GM10266 (cell line): Measurements from ENCODE around the gene EXOC4.

ENCODE experiments used
- DNase-seq: peaks from one replicate; pipeline ENCODE4 v3.0.0; 2012; ENCODE audit errors: extremely low spot score
- CTCF ChIP-seq: IDR thresholded peaks from 2 replicates; pipeline ENCODE4 v1.5.1; 2012; ENCODE audit warnings: mild to moderate bottlenecking, low read depth; ENCODE audit not compliant: control insufficient read depth, insufficient read depth; ENCODE audit errors: missing control alignments

EXOC4 gene

GRCh38 chr7:133683182-133683454 is 430.2 kb downstream of the EXOC4 start:
- no peak for DNase-seq
- TF ChIP-seq CTCF, result no peak

DNA sequence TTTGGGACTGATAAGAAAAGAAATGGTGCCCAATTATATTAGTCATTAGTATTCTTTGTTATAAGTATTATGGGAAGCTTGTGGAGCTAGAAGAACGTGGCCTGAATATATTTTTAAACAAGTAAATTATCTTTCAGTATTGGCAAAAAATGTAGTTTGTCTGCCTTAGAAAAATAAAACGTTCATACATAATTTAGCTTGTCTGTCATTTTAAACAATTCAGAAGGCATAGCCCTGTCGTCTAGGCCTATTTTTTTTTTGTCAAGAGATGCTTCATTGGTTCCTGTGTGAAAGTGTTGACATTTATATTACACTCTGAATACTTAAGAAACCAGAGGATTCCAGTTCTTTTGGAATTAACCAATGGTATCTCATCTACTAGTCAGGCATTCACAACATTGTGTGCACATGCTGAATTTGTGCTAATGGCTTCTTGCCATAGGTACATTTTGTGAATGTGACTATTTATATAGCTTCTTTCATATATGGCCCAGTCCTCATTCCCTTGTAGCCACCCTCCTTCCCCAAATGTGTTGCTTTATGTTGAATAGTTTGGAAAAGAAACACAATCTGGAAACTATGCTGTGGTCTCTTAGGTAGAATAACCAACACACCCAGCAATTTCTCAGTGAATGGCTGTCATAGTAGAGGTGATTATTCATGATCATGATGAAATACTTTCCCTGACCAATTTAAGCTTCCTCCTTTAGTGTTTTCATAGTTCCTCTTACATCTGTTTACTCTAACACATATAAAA is 435.8 kb downstream of the EXOC4 start:
- DNase-seq, result no peak

GRCh38 chr7:133690740-133691139 is 437.9 kb downstream of the EXOC4 start:
- no peak for TF ChIP-seq CTCF
- no peak for DNase-seq

More for the DNA sequence above, 435.8 kb downstream of the EXOC4 start:
- TF ChIP-seq CTCF, result no peak

DNA sequence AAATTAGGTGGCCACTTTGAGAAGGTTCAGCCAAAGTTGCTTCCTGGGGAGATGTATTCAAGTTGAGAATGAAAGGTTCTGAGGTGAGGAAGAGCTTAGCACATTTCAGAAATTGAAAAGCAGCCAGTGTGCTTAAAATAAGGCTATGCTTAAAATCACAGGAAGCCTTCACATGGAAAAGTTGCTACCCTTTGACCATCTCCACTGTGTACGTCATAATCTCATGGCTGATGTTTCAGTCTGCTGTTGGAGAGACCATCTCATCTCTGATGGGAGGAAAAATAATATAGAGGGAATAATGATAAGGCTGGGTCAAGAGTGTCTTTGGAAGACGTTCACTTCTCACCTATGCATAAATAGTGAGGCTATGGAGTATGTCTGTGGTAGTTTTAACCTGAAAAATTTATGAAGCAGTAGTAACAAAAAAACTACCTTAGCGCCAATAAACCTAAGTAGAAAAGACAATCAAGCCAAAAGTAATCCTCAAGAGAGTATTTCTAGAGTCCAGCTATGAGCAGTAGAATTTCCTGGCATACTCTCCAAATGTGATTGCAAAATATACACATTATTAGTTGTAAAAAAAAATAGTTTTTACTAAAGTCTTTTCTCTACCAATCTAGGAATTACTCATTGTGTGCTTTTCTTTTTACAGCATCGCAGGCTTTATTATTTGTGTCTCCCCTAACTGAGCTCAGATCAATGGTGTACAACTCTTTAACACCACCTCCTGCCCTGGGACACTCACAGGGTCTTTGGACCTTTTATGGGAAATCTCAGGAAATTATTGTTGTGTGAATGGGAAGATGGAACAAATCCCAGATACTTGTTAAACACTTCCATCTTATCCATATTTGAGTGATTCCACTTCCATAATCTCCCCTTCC is 439.1 kb downstream of the EXOC4 start:
- no peak for DNase-seq

DNA sequence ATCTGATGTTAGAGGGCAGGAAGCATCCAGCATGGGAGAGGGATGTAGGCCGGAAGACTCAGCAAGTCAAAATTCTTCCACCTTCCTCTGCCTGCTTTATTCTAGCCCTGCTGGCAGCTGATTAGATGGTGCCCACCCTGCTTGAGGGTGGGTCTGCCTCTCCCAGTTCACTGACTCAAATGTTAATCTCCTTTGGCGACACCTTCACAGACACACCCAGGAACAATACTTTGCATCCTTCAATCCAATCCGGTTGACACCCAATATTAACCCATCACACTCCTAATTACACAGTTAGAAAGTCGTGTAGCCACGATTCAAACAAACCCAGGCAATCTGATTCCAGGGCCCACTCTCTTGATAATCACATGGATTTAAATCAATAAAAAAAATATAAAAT is 440.4 kb downstream of the EXOC4 start:
- no peak for DNase-seq
- no peak for TF ChIP-seq CTCF

More for the DNA sequence above, 439.1 kb downstream of the EXOC4 start:
- TF ChIP-seq CTCF, result no peak

- no peak for TF ChIP-seq CTCF
- no peak for DNase-seq
Observed at GRCh38 chr7:133696056-133696455, 443.2 kb downstream of the EXOC4 start.

DNA sequence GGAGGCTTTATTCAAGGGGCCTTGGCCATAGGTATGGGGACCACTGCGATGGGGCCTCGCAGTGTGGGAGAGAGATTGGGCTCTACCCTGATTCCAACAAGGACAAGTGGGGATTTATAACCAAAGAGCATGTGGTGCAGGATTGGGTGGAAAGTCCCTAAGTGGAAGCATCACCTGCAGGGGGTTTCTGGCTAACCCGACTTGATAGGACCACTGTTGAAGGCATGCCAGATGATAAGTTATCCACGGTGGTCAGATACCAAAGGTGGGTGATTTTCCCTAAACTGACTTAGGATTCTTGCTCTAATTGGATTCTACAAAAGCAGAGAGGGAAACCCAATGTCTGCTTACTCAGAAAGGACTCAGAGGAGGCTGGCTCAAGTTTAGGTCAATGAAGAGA is 444.7 kb downstream of the EXOC4 start:
- TF ChIP-seq CTCF, result no peak
- DNase-seq, result no peak
